HepG2 (cell line): Measurements from ENCODE around the gene LTV1. TPM values are rescaled to one million over a fixed set of nuclear protein-coding genes. Genes with fewer than 3 reads are reported as not detected.

ENCODE experiments used
- ATAC-seq: fragments of 200-7000 bp; cut with Tn5 transposase; 3 replicates; pipeline ENCODE4 v1.9.1; 2020; ENCODE audit warnings: mild to moderate bottlenecking, moderate library complexity
- BruUV-seq: library from RNA; stranded (reverse); fragments of 400-500 nt; replicated peaks from 2 replicates; lab custom pipeline; 2021; lab: Mats Ljungman, UMichigan
- CTCF ChIA-PET: fragments of 300-600 bp; formaldehyde crosslinking; extraction: SDS; loops from one replicate; lab custom pipeline; 2021; ENCODE audit warnings: low total read pairs, inconsistent platforms, low intra/inter-chr PET ratio; lab: Yijun Ruan, JAX
- POLR2A ChIA-PET: fragments of 350-600 bp; sonication (Branson Sonifier 250); formaldehyde crosslinking; loops from one replicate; lab custom pipeline; 2020; ENCODE audit warnings: antibody characterized with exemption, inconsistent platforms; lab: Yijun Ruan, JAX
- DNase-seq: peaks from one replicate; pipeline ENCODE4 v3.0.0-alpha.2; 2015; ENCODE audit warnings: low spot score
- FAIRE-seq: peaks from 3 replicates; lab custom pipeline; 2011; peaks lifted over from hg19 to GRCh38; lab: Jason Lieb, UNC
- H2AFZ ChIP-seq: one replicate; pipeline ENCODE4 v1.6.1; 2011; ENCODE audit warnings: low read length, inconsistent platforms
- H3K27ac ChIP-seq: fragments of 300-600 bp; 3 replicates; pipeline ENCODE4 v1.8.0; 2011; ENCODE audit warnings: mixed run types, mild to moderate bottlenecking, mixed read lengths, low read length, inconsistent platforms; ENCODE audit not compliant: insufficient read depth; ENCODE audit errors: extremely low read length
- H3K27me3 ChIP-seq, 2 experiments: fragments of 200-600 bp in 1 of 2; 2 replicates in 1 of 2; 3 replicates in 1 of 2; pipeline versions ENCODE4 v1.6.0 to v1.8.0; 2011; ENCODE audit warnings: low read length in 2 of 2, mild to moderate bottlenecking in 2 of 2, moderate library complexity in 2 of 2, inconsistent platforms in 1 of 2; ENCODE audit not compliant: insufficient read depth in 2 of 2, control insufficient read depth in 1 of 2
- H3K36me3 ChIP-seq, 2 experiments: fragments of 200-600 bp in 1 of 2; replicated peaks in 1 of 2; 2 replicates in 1 of 2; 3 replicates in 1 of 2; pipeline versions ENCODE4 v1.5.1 to v1.8.0; 2011; ENCODE audit warnings: low read length in 2 of 2, inconsistent platforms in 1 of 2; ENCODE audit not compliant: insufficient read depth in 2 of 2, control insufficient read depth in 1 of 2
- H3K4me1 ChIP-seq: 2 replicates; pipeline ENCODE4 v1.5.1; 2012; ENCODE audit warnings: low read length, inconsistent platforms; ENCODE audit not compliant: insufficient read depth
- H3K4me2 ChIP-seq: 2 replicates; pipeline ENCODE4 v1.6.0; 2011; ENCODE audit warnings: low read depth, low read length, inconsistent platforms
- H3K4me3 ChIP-seq, 3 experiments: fragments of 200-600 bp in 1 of 3; sonication (generic), shearing (Covaris generic) in 1 of 3; replicated peaks in 1 of 3; 2 replicates each; pipeline ENCODE4 v1.5.1; 2011 to 2016; ENCODE audit warnings: low read length in 3 of 3, inconsistent platforms in 2 of 3, low read depth in 2 of 3, mild to moderate bottlenecking in 2 of 3, control low read depth in 1 of 3, mixed read lengths in 1 of 3; ENCODE audit not compliant: insufficient read depth in 1 of 3
- H3K79me2 ChIP-seq: one replicate; pipeline ENCODE4 v1.6.1; 2011; ENCODE audit warnings: low read length, inconsistent platforms; ENCODE audit not compliant: insufficient read depth
- H3K9ac ChIP-seq: 2 replicates; pipeline ENCODE4 v1.6.0; 2011; ENCODE audit warnings: mild to moderate bottlenecking, low read depth, low read length, inconsistent platforms; ENCODE audit not compliant: insufficient read depth
- H3K9me3 ChIP-seq: 2 replicates; pipeline ENCODE4 v1.5.1; 2012; ENCODE audit warnings: mild to moderate bottlenecking, low read length
- H4K20me1 ChIP-seq: 2 replicates; pipeline ENCODE4 v1.6.0; 2011; ENCODE audit warnings: inconsistent platforms, mild to moderate bottlenecking, low read length, moderate library complexity; ENCODE audit not compliant: insufficient read depth
- ATRX ChIP-seq: sonication (generic); formaldehyde crosslinking; IDR thresholded peaks from 2 replicates; pipeline ENCODE4 v1.4.0; 2020; ENCODE audit warnings: missing genetic modification reagents, borderline replicate concordance
- MTF1 ChIP-seq: sonication (generic); formaldehyde crosslinking; IDR thresholded peaks from 2 replicates; pipeline ENCODE4 v1.5.0; 2020; ENCODE audit warnings: missing genetic modification reagents
- NCOA1 ChIP-seq: sonication (generic); formaldehyde crosslinking; IDR thresholded peaks from 2 replicates; pipeline ENCODE4 v1.9.0; 2021; ENCODE audit warnings: missing genetic modification reagents
- NFE2 ChIP-seq: sonication (generic); formaldehyde crosslinking; IDR thresholded peaks from 2 replicates; pipeline ENCODE4 v1.4.0; 2020; ENCODE audit warnings: missing genetic modification reagents
- ZNF549 ChIP-seq: sonication (generic); formaldehyde crosslinking; IDR thresholded peaks from 2 replicates; pipeline ENCODE4 v1.5.0; 2020; ENCODE audit warnings: missing genetic modification reagents
- WGBS: methylation state at CpG from one replicate; pipeline ENCODE4 v1.1.6; 2017; ENCODE audit warnings: low lambda C conversion rate; 5-methylcytosine and 5-hydroxymethylcytosine counted together
- in situ Hi-C: cut with HindIII; loops from 2 replicates; pipeline ENCODE4 v1.10.0; 2017; ENCODE audit warnings: low pct_unique_long_range_greater_than_20kb; ENCODE audit not compliant: extremely low pct_ligation_motif_present
- intact Hi-C: fragments of 100-400 bp; cut with micrococcal nuclease; formaldehyde crosslinking; loops from one replicate; pipeline ENCODE4 v1.10.0; 2022; ENCODE audit not compliant: unreplicated experiment
- polyA plus RNA-seq, 8 experiments: library from polyadenylated mRNA; depleted of rRNA in 3 of 8; stranded (reverse) in 7 of 8; unstranded in 1 of 8; fragments of >200 nt; fragmentation: Illumina TruSeq in 4 of 8; extraction: Trizol in 4 of 8; gene quantifications; 2 replicates each; pipeline versions ENCODE4 v1.2.1 to v1.2.3, GENCODE V29; 2011 to 2016; ENCODE audit warnings: low read depth in 4 of 8, missing spikeins in 1 of 8, mixed read lengths in 1 of 8; ENCODE audit not compliant: insufficient read depth in 1 of 8
- total RNA-seq, 5 experiments: library from RNA; depleted of rRNA; stranded (reverse); fragments of >200 nt; fragmentation: Illumina TruSeq; extraction: Trizol; gene quantifications; 2 replicates each; pipeline ENCODE4 v1.2.3, GENCODE V29; 2016; ENCODE audit warnings: low read depth in 1 of 5
- TF ChIP-seq, protein P1 (sequence below): sonication (generic); formaldehyde crosslinking; IDR thresholded peaks from 2 replicates; pipeline ENCODE4 v1.4.0; 2020; ENCODE audit warnings: missing genetic modification reagents, borderline replicate concordance

LTV1 gene
- total and polyA plus RNA-seq, 2 of the 13 experiments (the other 11 are each of a cell fraction or from before 2014, with no cell fraction given) = 21.1 to 85.8 TPM

DNA sequence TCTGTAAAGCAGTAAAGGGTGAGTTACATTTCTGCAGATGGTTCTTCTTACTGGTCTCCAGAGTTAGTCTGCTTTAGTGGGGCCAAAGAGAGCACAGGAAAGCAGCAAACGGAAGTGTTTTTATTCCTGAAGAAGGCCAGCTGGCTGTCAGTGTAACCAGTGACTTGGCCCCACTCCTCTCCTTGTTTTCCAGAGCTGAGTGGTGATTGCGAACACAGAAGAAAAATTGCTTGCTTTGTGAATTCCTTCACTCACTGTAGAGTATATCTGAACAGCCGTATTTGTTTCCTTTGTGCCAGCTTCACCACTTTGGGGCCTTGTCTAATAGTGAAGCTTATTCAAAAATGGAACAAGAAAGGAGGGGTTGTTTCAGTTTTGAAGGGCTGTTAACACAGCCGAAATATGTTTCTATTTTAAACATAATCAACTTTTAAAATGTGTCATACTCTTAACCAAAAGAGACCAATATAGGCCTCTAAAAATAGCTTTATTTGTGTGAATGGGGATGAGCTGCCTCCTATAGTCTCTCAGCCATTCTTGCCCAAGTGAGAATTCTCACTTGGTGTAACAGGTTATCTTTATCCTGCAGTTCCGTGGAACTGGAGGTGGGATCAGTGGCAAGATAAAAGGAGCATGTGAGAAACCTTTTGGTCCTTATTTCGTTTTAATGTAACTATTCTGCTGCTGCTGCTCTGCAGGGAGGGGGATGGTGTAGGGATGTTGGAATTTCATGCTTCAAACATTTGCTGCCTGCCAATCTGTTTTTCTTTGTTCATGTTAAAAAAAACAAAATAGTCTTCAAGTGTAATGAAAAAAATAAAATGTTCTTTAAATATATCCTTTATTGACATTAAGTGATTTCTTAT is 59.0 kb downstream of the LTV1 start (continued):
- TF ChIP-seq ATRX (CRISPR knock-in tag) (no peak), MTF1 (no peak)
- TF ChIP-seq, protein P1, sequence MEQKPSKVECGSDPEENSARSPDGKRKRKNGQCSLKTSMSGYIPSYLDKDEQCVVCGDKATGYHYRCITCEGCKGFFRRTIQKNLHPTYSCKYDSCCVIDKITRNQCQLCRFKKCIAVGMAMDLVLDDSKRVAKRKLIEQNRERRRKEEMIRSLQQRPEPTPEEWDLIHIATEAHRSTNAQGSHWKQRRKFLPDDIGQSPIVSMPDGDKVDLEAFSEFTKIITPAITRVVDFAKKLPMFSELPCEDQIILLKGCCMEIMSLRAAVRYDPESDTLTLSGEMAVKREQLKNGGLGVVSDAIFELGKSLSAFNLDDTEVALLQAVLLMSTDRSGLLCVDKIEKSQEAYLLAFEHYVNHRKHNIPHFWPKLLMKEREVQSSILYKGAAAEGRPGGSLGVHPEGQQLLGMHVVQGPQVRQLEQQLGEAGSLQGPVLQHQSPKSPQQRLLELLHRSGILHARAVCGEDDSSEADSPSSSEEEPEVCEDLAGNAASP (CRISPR knock-in tag) = no peak

DNA sequence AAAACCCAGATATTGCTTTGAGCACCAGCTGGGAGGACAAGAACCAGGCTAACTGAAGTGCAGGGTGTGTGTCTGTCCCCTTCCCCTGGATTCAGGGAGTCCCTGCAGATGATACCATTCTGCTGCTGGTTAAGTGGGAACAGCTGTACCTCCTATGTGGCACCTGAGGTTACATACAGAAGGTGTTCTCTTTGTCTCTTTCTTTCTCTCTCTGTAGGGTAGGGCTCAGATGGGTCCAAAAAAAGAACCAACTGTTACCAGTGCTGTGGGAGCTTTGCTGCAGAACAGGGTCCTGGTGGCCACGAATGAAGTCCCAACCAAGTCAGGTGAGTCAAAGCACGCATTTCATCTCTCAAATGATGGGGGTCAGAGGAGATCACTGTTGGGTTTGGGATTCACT is 59.7 kb downstream of the LTV1 start:
- H2AFZ ChIP-seq = no peak overlapping the region
- 56% methylated on average over 2 of the region's 2 CpGs for WGBS
- CTCF ChIA-PET = no interaction called here
- H4K20me1 ChIP-seq = no peaks in the 10 kb centered on the region
- POLR2A ChIA-PET = no interaction called here
- DNase-seq (no peak), ATAC-seq (no peak), FAIRE-seq (no peak)
- H3K4me3 ChIP-seq = no peak overlapping the region
- no peaks in the 10 kb centered on the region for H3K4me1 ChIP-seq
- no peaks in the 10 kb centered on the region for H3K36me3 ChIP-seq
- no peaks in the 10 kb centered on the region for H3K79me2 ChIP-seq
- TF ChIP-seq NFE2 (CRISPR knock-in tag) = no peak
- TF ChIP-seq NCOA1 (CRISPR knock-in tag) = no peak
- no peak for TF ChIP-seq ZNF549 (CRISPR knock-in tag)
- no peak overlapping the region for H3K4me2 ChIP-seq
- H3K9ac ChIP-seq = no peak overlapping the region
- 0 out of 5 replicates have a peak, but pooled peaks cover 0 to 4% of the 10 kb centered on the region in 2 experiments for H3K27me3 ChIP-seq
- H3K27ac ChIP-seq = no peak overlapping the region
- BruUV-seq = no TSS peak
- in situ Hi-C loops (no loop called here), intact Hi-C loops (no loop called here)
- no peaks in the 10 kb centered on the region for H3K9me3 ChIP-seq
